GM12873 (cell line): ENCODE measurements around the gene ERAP2.

Experiments used
- TF ChIP-seq, protein P1 (sequence below): IDR thresholded peaks from 2 replicates; pipeline ENCODE4 v1.5.1; 2012; ENCODE audit warnings: low read depth, mild to moderate bottlenecking, moderate library complexity, low read length, control low read depth; ENCODE audit not compliant: insufficient read depth; ENCODE audit errors: missing control alignments

The ERAP2 gene

DNA sequence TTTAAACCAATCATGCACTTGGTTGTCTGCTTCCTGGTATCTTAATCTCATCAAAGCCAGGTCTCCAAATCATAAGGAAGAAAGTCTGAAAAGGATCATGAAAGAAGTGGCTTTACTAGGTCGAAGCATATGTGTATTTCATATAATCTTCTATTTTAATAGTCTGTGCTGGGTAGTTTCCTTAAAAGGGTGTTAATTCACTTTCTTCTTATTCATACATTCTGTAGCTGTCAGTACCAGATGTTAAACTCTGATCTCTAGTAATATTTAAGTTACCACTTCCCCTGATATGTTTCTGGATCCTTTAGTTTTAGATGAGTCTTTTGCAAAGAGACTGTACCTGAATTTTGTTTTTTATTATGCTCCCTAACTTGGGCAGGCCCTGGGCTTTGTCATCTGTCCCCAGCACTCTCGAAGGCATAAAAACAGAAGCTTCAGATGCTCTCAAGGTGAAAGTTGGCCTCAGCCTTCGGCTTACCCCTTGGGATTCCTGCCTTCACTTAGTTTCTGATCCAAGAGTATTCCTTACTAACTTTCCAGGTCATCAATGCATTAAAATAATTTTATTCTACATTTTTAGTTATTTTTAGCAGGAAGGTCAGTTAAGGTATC lies 44.5 kb downstream of the ERAP2 start:
- TF ChIP-seq, protein P1, sequence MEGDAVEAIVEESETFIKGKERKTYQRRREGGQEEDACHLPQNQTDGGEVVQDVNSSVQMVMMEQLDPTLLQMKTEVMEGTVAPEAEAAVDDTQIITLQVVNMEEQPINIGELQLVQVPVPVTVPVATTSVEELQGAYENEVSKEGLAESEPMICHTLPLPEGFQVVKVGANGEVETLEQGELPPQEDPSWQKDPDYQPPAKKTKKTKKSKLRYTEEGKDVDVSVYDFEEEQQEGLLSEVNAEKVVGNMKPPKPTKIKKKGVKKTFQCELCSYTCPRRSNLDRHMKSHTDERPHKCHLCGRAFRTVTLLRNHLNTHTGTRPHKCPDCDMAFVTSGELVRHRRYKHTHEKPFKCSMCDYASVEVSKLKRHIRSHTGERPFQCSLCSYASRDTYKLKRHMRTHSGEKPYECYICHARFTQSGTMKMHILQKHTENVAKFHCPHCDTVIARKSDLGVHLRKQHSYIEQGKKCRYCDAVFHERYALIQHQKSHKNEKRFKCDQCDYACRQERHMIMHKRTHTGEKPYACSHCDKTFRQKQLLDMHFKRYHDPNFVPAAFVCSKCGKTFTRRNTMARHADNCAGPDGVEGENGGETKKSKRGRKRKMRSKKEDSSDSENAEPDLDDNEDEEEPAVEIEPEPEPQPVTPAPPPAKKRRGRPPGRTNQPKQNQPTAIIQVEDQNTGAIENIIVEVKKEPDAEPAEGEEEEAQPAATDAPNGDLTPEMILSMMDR, result no peak

DNA sequence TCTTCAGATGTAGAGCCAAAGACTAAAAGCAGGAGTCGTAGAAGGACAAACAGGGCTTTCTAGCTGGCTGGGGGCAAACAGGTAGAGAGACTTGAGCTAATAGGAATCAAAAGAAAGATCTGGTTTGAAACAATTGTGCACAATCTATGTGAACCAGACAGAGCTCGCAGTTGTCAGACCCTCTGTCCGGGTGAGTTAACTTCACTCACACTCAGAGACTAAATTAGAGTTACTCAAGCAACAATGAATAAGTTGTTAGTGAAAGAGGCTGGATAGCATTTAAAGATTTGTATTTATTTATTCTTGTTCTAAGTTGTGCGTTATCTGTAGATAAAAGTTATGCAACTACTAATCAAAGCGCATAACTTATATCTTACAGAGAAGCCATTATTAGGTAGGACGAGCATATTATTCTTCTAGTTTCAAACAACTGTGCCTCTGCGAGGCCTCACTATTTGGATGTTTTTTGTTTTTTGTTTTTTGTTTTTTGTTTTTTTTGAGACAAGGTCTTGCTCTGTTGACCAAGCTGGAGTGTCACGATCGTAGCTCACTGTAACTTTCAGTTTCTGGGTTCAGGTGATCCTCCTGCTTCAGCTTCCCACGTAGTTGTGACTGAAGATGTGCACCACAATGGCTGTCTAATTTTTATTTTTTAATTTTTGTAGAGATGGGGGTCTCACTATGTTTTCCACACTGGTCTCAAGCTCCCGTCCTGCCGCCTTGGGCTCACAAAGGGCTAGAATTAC lies 46.4 kb downstream of the ERAP2 start:
- TF ChIP-seq, protein P1, result no peak

DNA sequence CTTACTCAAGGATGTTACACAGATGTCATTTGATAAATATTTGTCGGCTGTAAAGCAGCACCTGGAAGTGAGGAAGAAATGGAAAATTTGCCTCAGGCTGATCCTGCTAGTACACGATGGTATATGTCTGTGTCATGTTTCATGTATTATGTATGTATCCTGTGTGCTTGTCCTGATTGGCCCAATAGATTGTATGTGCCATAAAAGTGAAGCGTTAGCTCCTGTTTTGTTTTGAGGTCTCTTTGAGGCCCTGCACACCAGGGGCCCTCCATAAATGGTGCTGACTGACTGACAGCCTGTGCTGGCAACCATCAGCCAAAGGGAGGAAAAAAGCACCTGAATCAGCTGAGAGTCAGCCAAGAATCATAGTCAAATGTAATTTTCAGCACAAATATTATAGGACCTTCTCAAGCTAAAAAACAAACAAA lies 47.7 kb downstream of the ERAP2 start:
- TF ChIP-seq, protein P1, result no peak

DNA sequence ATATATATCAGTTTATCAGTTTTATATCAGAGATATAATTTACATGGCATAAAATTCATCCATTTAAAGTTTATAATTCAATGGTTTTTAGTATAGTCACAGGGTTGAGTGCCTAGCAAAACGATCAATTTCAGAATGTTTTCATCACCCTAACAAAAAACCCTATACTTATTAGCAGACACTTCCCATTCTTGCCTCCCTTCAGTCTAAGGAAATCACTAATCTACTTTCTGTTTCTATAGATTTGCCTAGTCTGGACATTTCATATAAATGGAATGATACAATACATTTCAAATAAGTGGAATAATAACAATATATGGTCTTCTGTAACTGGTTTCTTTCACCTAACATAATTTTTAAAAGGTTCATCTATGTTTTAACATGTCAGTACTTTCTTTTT lies 50.0 kb downstream of the ERAP2 start:
- TF ChIP-seq, protein P1, result no peak

DNA sequence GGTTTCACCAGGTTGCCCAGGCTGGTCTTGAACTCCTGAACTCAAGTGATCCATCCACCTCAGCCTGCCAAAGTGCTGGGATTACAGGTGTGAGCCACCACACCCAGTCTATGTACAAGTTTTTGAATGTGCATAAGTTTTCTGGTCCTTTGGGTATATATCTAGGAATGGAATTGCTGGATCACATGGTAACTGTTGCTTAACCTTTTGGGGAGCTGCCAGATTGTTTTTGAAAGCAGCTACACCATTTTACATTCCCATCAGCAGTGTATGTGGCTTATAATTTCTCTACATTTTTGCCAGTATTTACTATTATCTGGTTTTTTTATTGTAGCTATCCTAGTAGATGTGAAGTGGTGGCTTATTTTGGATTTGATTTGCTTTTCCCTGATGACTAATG lies 50.7 kb downstream of the ERAP2 start:
- TF ChIP-seq, protein P1, result no peak

DNA sequence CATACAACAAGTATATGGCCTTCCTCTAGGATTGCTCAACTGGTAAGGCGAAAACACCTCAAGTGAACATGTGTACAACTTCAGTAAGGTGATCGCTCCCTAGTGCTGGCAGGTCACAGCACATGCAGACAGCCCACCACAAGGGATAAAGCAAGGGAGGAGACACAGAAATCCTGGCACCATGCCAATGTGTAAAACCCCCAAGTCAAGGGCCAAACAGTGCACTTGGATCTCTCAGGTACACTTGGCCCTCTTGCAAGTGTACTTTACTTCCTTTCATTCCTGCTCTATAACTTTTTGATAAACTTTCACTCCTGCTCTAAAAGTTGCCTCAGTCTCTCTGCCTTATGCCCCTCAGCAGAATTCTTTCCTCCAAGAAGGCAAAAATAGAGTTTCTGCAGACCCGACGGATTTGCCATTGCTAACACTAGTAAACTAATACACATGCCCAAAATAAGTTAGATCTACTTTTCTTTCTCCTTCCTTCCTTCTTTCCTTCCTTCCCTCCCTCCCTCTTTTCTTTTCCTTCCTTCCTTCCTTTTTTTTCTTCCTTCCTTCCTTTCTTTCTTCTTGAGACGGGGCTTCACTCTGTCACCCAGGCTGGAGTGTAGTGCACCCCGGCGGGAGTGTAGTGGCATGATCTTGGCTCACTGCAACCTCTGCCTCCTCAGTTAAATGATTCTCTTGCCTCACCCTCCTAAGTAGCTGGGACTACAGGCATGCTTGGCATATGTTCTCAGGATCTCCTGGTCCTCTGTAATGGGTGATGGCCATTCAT lies 52.8 kb downstream of the ERAP2 start:
- TF ChIP-seq, protein P1, result no peak

DNA sequence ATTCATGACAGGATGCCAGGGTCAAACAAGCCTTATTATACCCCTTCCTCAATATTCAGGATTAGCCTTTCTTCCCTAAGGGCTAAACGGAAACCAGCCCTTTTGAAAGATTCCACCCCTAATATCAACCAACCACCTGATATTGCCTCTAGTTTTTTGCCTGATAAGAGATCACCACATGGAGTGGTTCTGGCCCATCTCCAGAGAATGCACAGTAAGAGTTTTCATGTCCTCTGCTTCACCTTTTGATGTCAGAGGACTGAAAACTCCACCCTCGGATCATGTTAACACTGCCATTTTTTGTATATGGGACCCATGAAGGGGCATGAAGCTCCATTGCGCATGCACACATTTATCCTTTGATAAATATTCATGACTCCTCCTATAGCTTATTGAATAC lies 53.8 kb downstream of the ERAP2 start:
- TF ChIP-seq, protein P1, result no peak
